ENCODE measurements around the gene ZNF100.

DNA sequence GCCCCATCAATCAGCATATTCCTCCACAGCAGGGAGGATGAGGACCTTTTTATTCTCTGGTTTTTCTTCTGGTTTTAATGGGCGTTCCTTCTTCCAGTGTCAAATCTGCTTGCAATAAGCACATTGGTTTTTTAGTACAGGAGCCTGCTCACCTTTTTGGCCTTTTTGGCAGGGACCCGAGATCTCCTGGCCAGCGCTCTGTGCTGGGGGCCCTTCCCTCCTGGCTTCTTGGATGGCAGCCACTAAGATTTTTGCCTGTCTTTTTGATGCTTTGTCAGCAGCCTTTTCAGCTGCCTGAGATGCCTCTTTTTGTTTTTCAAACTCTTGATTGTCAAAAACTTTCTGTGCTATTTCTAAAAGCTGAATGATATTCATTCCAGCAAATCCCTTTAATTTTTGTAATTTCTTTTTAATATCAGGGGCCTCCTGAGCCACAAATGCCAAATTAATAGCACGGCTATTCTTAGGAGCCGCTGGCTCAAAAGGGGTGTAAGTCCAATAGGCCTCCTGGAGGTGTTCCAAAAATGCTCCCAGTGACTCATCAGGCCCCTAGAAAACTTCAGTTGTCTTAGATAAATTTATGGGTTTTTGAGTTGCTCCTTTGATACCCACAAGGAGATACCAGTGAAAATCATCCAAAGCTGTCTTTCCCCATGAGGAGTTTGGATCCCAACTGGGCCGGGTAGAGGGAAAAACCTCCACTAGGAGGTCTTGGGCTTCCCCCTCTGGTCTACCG lies 73.0 kb downstream of the ZNF100 start:
- no peak for TF ChIP-seq EGR2 (tag by site-specific recombination; IDR thresholded peaks at IDR 0.05; ENCODE audit: low read depth)
- TF ChIP-seq ZNF10 (tag by site-specific recombination; IDR thresholded peaks at IDR 0.05): no peak
- TF ChIP-seq, protein P1, sequence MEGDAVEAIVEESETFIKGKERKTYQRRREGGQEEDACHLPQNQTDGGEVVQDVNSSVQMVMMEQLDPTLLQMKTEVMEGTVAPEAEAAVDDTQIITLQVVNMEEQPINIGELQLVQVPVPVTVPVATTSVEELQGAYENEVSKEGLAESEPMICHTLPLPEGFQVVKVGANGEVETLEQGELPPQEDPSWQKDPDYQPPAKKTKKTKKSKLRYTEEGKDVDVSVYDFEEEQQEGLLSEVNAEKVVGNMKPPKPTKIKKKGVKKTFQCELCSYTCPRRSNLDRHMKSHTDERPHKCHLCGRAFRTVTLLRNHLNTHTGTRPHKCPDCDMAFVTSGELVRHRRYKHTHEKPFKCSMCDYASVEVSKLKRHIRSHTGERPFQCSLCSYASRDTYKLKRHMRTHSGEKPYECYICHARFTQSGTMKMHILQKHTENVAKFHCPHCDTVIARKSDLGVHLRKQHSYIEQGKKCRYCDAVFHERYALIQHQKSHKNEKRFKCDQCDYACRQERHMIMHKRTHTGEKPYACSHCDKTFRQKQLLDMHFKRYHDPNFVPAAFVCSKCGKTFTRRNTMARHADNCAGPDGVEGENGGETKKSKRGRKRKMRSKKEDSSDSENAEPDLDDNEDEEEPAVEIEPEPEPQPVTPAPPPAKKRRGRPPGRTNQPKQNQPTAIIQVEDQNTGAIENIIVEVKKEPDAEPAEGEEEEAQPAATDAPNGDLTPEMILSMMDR (tag by site-specific recombination; IDR thresholded peaks at IDR 0.05): no peak
- TF ChIP-seq, protein P2, sequence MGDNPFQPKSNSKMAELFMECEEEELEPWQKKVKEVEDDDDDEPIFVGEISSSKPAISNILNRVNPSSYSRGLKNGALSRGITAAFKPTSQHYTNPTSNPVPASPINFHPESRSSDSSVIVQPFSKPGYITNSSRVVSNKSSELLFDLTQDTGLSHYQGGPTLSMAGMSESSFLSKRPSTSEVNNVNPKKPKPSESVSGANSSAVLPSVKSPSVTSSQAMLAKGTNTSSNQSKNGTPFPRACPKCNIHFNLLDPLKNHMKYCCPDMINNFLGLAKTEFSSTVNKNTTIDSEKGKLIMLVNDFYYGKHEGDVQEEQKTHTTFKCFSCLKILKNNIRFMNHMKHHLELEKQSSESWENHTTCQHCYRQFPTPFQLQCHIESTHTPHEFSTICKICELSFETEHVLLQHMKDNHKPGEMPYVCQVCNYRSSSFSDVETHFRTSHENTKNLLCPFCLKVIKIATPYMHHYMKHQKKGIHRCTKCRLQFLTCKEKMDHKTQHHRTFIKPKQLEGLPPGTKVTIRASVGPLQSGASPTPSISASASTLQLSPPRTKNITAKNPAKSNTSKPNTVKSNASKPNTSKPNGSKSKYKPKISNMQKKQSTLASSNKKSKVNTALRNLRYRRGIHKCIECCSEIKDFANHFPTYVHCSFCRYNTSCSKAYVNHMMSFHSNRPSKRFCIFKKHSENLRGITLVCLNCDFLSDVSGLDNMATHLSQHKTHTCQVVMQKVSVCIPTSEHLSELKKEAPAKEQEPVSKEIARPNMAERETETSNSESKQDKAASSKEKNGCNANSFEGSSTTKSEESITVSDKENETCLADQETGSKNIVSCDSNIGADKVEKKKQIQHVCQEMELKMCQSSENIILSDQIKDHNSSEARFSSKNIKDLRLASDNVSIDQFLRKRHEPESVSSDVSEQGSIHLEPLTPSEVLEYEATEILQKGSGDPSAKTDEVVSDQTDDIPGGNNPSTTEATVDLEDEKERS (tag by site-specific recombination; IDR thresholded peaks at IDR 0.05): no peak
- no peak for TF ChIP-seq HOXC10 (CRISPR knock-in tag; IDR thresholded peaks at IDR 0.05)
- TF ChIP-seq IKZF3 (tag by site-specific recombination; IDR thresholded peaks at IDR 0.05): no peak
- TF ChIP-seq TRIM28 (IDR thresholded peaks at IDR 0.05; ENCODE audit: borderline replicate concordance, low read length): no peak
